BJ (cell line): Measurements from ENCODE around the gene PGM1. TPM values are rescaled to one million over a fixed set of nuclear protein-coding genes. Genes with fewer than 3 reads are reported as not detected.

ENCODE experiments used
- CTCF ChIA-PET: fragments of 350-600 bp; formaldehyde crosslinking; extraction: SDS; loops from one replicate; lab custom pipeline; 2021; ENCODE audit warnings: antibody characterized with exemption, inconsistent platforms; lab: Yijun Ruan, JAX
- POLR2A ChIA-PET: fragments of 300-600 bp; sonication (Branson Sonifier 250); formaldehyde crosslinking; extraction: SDS; loops from one replicate; lab custom pipeline; 2021; ENCODE audit warnings: antibody characterized with exemption; lab: Charles Lee
- DNase-seq: peaks from one replicate; pipeline ENCODE4 v3.0.0-alpha.2; 2011; ENCODE audit warnings: low read depth
- H3K27me3 ChIP-seq: 2 replicates; pipeline ENCODE4 v1.6.0; 2011; ENCODE audit warnings: low read length; ENCODE audit not compliant: control insufficient read depth, insufficient read depth
- H3K36me3 ChIP-seq: 2 replicates; pipeline ENCODE4 v1.5.1; 2011; ENCODE audit warnings: low read length; ENCODE audit not compliant: control insufficient read depth, insufficient read depth
- H3K4me3 ChIP-seq: 2 replicates; pipeline ENCODE4 v1.5.1; 2011; ENCODE audit warnings: low read depth, mild to moderate bottlenecking, control low read depth, low read length
- polyA plus RNA-seq: library from polyadenylated mRNA; depleted of rRNA; stranded (reverse); fragments of >200 nt; gene quantifications from 2 replicates; pipeline ENCODE4 v1.2.3, GENCODE V29; 2011
- TF ChIP-seq, protein P1 (sequence below): IDR thresholded peaks from 2 replicates; pipeline ENCODE4 v1.5.1; 2011; ENCODE audit warnings: low read depth, mild to moderate bottlenecking, control low read depth, inconsistent platforms, low read length, moderate library complexity; ENCODE audit not compliant: insufficient read depth

PGM1 gene
- polyA plus RNA-seq, 1 experiment: 29.6 TPM

DNA sequence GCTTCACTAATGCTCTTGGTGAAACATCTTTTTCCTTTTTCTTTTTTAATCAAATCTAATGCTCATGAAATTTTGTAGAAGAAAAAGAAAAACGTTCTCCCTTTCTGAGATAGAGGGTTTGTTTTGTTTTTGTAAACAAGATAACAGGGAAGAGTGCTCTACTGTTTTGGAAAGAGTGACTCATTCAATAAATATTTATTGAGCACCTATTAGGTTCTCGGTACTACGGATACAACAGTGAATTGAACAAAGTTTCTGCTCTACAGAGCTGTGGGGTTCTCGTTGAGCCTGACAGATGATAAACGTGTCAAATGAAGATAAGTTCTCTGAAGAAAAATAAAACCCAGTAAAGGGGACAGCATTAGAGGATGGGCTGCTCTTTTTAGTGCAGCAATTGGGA is 7.0 kb downstream of the PGM1 start:
- DNase-seq: no peak
- Histone ChIP-seq H3K4me3 (no peak overlapping the region), H3K27me3 (no peaks in the 10 kb centered on the region), H3K36me3 (no peaks in the 10 kb centered on the region; the same call in 1 of the 2 replicates)
- CTCF ChIA-PET: no interaction called here
- TF ChIP-seq, protein P1, sequence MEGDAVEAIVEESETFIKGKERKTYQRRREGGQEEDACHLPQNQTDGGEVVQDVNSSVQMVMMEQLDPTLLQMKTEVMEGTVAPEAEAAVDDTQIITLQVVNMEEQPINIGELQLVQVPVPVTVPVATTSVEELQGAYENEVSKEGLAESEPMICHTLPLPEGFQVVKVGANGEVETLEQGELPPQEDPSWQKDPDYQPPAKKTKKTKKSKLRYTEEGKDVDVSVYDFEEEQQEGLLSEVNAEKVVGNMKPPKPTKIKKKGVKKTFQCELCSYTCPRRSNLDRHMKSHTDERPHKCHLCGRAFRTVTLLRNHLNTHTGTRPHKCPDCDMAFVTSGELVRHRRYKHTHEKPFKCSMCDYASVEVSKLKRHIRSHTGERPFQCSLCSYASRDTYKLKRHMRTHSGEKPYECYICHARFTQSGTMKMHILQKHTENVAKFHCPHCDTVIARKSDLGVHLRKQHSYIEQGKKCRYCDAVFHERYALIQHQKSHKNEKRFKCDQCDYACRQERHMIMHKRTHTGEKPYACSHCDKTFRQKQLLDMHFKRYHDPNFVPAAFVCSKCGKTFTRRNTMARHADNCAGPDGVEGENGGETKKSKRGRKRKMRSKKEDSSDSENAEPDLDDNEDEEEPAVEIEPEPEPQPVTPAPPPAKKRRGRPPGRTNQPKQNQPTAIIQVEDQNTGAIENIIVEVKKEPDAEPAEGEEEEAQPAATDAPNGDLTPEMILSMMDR: no peak
- POLR2A ChIA-PET: no interaction called here

DNA sequence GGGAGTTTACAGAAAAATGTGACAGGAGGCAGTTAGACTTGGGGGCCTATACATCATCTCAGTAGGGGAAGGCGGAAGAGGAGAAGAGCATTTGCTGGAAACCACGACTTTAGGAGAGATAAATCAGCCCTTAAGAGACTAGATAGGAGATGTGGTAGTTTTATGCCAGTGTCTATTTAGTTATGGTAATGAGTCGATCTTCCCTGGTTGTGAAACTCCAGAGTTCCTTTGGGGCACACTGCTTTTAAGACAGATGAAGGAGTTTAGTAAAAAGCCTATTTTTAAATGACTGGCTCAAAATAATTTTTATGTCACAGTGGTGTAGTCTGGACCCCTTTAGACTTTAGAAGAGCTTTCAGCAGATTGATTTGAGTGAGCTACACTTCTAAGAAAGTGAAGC is 7.8 kb downstream of the PGM1 start:
- POLR2A ChIA-PET: no interaction called here
- Histone ChIP-seq H3K27me3 (no peaks in the 10 kb centered on the region), H3K4me3 (no peak overlapping the region), H3K36me3 (no peaks in the 10 kb centered on the region; the same call in 1 of the 2 replicates)
- DNase-seq: no peak
- CTCF ChIA-PET: interaction anchor here (0.6 kb wide), 1 partner anchor 539 kb away, joined by 3 read pairs; no protein-coding TSS in a partner anchor
- TF ChIP-seq, protein P1: no peak

DNA sequence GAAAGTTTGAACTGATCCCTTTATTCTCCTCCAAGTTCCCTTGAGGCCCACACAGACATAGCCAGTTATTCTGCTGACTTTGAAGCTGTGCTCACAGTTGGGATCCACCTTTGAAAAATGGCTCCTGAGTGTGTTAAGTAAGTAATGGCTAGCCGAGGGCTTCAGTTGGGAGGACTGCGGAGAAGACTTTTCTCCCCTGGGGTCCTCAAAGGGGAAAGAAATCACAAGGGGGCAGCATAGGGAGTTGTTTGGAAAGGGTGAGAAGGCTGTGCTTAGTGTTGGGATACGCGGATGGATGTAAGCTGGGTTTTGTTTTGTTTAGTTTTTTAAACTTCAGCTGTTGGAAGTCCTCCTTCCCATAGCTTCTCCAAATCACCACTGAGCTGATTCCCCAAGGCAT is 8.3 kb downstream of the PGM1 start:
- DNase-seq: no peak
- ChIA-PET POLR2A (no interaction called here), CTCF (interaction anchor here (0.6 kb wide), 1 partner anchor 539 kb away, joined by 3 read pairs; no protein-coding TSS in a partner anchor)

DNA sequence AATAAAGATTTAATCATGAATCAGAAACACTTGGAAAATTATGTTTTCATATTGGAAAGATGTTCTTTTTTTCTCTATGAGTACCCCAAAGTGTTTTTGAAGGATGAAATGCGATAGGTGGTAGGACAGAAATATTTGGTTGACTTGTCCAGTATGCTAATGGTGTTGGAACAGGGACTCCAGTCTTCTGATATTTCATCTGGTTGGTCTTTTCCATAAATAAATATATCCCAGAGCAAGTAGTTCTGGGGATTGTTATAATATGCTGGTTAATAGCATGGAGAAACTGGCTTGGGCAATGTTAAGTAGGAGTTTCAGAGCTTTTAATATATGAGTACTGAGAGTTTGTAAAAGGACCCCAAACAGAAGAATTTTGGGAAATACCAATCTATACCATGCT is 8.7 kb downstream of the PGM1 start:
- no peak overlapping the region for H3K4me3 ChIP-seq
- POLR2A ChIA-PET: no interaction called here
- no peaks in the 10 kb centered on the region for H3K27me3 ChIP-seq
- TF ChIP-seq, protein P1: no peak
- no peak for DNase-seq
- CTCF ChIA-PET: interaction anchor here (0.6 kb wide), 1 partner anchor 538 kb away, joined by 3 read pairs; no protein-coding TSS in a partner anchor
- no peaks in the 10 kb centered on the region; the same call in 1 of the 2 replicates for H3K36me3 ChIP-seq

More for the DNA sequence above, 8.3 kb downstream of the PGM1 start:
- Histone ChIP-seq H3K27me3 (no peaks in the 10 kb centered on the region), H3K36me3 (no peaks in the 10 kb centered on the region; the same call in 1 of the 2 replicates), H3K4me3 (no peak overlapping the region)
- TF ChIP-seq, protein P1: no peak

DNA sequence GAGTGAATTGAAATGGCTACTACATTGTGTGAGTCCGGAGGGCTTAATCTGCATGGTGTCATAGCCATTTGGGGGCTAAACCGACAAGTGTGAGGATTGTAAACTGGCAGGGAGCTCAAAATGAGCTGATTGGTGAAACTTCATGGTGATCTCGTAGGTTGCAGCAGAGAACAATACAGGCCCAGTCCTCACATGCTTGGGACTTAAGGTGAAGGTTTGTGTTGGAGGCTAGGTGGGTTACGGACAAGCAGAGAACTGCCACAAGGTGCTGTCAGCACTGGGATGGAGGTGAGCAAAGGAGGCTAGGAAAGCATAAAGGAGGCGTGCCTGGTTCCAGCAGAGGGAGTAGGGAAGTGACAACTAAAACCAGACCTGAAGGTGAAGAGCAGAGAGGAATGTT is 9.4 kb downstream of the PGM1 start:
- TF ChIP-seq, protein P1: no peak
- ChIA-PET POLR2A (no interaction called here), CTCF (interaction anchor here (1.1 kb wide), 1 partner anchor 11 kb away, joined by 3 read pairs; no protein-coding TSS in a partner anchor)
- no peak for DNase-seq
- no peaks in the 10 kb centered on the region; the same call in 1 of the 2 replicates for H3K36me3 ChIP-seq
- no peak overlapping the region for H3K4me3 ChIP-seq
- no peaks in the 10 kb centered on the region for H3K27me3 ChIP-seq
